NCI-H2196 treated with DMSO at 0.1 percent for 48 hours (cell line): ENCODE measurements around the gene MIF.
"Not testable (repeated sequence)": the region's sequence is repeated elsewhere in the genome, so short reads cannot be mapped to it uniquely, and the experiment has no call there.

ENCODE experiments used
- DNase-seq: peaks from one replicate; lab custom pipeline; 2025; ENCODE audit not compliant: unreplicated experiment; lab: John Stamatoyannopoulos, UW

Gene MIF

GRCh38 chr22:23938328-23939016 is 44.3 kb downstream of the MIF start:
- no peak for DNase-seq

GRCh38 chr22:23939017-23939357 is 44.8 kb downstream of the MIF start:
- DNase-seq, result no peak

GRCh38 chr22:23940166-23940565 is 46.0 kb downstream of the MIF start:
- not testable (repeated sequence) for DNase-seq
